HepG2 (cell line): ENCODE results near the gene DEGS1.

Source experiments
- ATF1 ChIP-seq: IDR thresholded peaks from 2 replicates; pipeline ENCODE4 v1.6.1; 2016; ENCODE audit warnings: mild to moderate bottlenecking, control low read depth
- CTCF ChIP-seq: sonication (generic); formaldehyde crosslinking; IDR thresholded peaks from 2 replicates; pipeline ENCODE4 v1.5.0; 2020; ENCODE audit warnings: mild to moderate bottlenecking, missing genetic modification reagents, moderate library complexity
- HDAC6 ChIP-seq: fragments of 200-600 bp; sonication (generic); IDR thresholded peaks from 2 replicates; pipeline ENCODE4 v1.7.0; 2017; ENCODE audit warnings: mild to moderate bottlenecking, antibody characterized with exemption, low read length, low read depth
- MZF1 ChIP-seq: sonication (generic); formaldehyde crosslinking; IDR thresholded peaks from 2 replicates; pipeline ENCODE4 v1.8.1; 2023; ENCODE audit warnings: mild to moderate bottlenecking, missing genetic modification reagents, borderline replicate concordance
- POLR2A ChIP-seq, 2 experiments: IDR thresholded peaks; 2 replicates each; pipeline ENCODE4 v1.6.1; 2011; ENCODE audit warnings: low read depth in 2 of 2, low read length in 2 of 2, mild to moderate bottlenecking in 1 of 2, moderate library complexity in 1 of 2; ENCODE audit not compliant: insufficient read depth in 1 of 2
- RAD21 ChIP-seq: fragments of 450-650 bp; formaldehyde crosslinking; IDR thresholded peaks from 2 replicates; pipeline ENCODE4 v1.5.0; 2020; ENCODE audit warnings: mild to moderate bottlenecking
- RAD51 ChIP-seq: fragments of 450-650 bp; IDR thresholded peaks from 2 replicates; pipeline ENCODE4 v1.6.1; 2016; ENCODE audit warnings: borderline replicate concordance
- RFX1 ChIP-seq: fragments of 450-650 bp; IDR thresholded peaks from 2 replicates; pipeline ENCODE4 v1.6.1; 2017
- RFX5 ChIP-seq: IDR thresholded peaks from 2 replicates; pipeline ENCODE4 v1.6.1; 2011; ENCODE audit warnings: low read depth, low read length, improper control_type of control experiment
- SMC3 ChIP-seq: IDR thresholded peaks from 2 replicates; pipeline ENCODE4 v1.6.1; 2011; ENCODE audit warnings: low read length, improper control_type of control experiment
- ZNF260 ChIP-seq: sonication (generic); formaldehyde crosslinking; IDR thresholded peaks from 2 replicates; pipeline ENCODE4 v1.4.0; 2020; ENCODE audit warnings: missing genetic modification reagents, low read depth, mild to moderate bottlenecking, borderline replicate concordance
- ZNF460 ChIP-seq: sonication (generic); formaldehyde crosslinking; IDR thresholded peaks from 2 replicates; pipeline ENCODE4 v1.5.1; 2020; ENCODE audit warnings: missing genetic modification reagents, mild to moderate bottlenecking, borderline replicate concordance
- TF ChIP-seq, protein P1 (sequence below), 2 experiments: fragments of 450-650 bp in 1 of 2; sonication (generic) in 1 of 2; formaldehyde crosslinking in 1 of 2; IDR thresholded peaks; 2 replicates each; pipeline versions ENCODE4 v1.6.1 to v1.8.0; 2016 to 2022; ENCODE audit warnings: antibody characterized with exemption in 1 of 2, mild to moderate bottlenecking in 1 of 2, missing genetic modification reagents in 1 of 2
- TF ChIP-seq, protein P2 (sequence below): IDR thresholded peaks from 2 replicates; pipeline ENCODE4 v1.6.1; 2012; ENCODE audit warnings: low read length, improper control_type of control experiment

- no peak for TF ChIP-seq ZNF260 (CRISPR knock-in tag)
- no peak for TF ChIP-seq RAD21 (CRISPR knock-in tag)
- TF ChIP-seq CTCF (CRISPR knock-in tag), result no peak
- no peak for TF ChIP-seq HDAC6
- TF ChIP-seq ATF1 (CRISPR knock-in tag), result no peak
- TF ChIP-seq POLR2A (IDR thresholded peaks at IDR 0.05; ENCODE audit: insufficient read depth in 1 of 2, low read depth in 2 of 2, low read length in 2 of 2), result no peak
- no peak for TF ChIP-seq MZF1 (CRISPR knock-in tag)
- no peak for TF ChIP-seq RFX1
- TF ChIP-seq RFX5, result no peak
- TF ChIP-seq, protein P1, sequence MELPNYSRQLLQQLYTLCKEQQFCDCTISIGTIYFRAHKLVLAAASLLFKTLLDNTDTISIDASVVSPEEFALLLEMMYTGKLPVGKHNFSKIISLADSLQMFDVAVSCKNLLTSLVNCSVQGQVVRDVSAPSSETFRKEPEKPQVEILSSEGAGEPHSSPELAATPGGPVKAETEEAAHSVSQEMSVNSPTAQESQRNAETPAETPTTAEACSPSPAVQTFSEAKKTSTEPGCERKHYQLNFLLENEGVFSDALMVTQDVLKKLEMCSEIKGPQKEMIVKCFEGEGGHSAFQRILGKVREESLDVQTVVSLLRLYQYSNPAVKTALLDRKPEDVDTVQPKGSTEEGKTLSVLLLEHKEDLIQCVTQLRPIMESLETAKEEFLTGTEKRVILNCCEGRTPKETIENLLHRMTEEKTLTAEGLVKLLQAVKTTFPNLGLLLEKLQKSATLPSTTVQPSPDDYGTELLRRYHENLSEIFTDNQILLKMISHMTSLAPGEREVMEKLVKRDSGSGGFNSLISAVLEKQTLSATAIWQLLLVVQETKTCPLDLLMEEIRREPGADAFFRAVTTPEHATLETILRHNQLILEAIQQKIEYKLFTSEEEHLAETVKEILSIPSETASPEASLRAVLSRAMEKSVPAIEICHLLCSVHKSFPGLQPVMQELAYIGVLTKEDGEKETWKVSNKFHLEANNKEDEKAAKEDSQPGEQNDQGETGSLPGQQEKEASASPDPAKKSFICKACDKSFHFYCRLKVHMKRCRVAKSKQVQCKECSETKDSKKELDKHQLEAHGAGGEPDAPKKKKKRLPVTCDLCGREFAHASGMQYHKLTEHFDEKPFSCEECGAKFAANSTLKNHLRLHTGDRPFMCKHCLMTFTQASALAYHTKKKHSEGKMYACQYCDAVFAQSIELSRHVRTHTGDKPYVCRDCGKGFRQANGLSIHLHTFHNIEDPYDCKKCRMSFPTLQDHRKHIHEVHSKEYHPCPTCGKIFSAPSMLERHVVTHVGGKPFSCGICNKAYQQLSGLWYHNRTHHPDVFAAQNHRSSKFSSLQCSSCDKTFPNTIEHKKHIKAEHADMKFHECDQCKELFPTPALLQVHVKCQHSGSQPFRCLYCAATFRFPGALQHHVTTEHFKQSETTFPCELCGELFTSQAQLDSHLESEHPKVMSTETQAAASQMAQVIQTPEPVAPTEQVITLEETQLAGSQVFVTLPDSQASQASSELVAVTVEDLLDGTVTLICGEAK (IDR thresholded peaks at IDR 0.05), result no peak
- TF ChIP-seq, protein P1 (CRISPR knock-in tag; IDR thresholded peaks at IDR 0.05), result no peak
- TF ChIP-seq ZNF460 (CRISPR knock-in tag), result no peak
- TF ChIP-seq RAD51, result no peak
- TF ChIP-seq, protein P2, sequence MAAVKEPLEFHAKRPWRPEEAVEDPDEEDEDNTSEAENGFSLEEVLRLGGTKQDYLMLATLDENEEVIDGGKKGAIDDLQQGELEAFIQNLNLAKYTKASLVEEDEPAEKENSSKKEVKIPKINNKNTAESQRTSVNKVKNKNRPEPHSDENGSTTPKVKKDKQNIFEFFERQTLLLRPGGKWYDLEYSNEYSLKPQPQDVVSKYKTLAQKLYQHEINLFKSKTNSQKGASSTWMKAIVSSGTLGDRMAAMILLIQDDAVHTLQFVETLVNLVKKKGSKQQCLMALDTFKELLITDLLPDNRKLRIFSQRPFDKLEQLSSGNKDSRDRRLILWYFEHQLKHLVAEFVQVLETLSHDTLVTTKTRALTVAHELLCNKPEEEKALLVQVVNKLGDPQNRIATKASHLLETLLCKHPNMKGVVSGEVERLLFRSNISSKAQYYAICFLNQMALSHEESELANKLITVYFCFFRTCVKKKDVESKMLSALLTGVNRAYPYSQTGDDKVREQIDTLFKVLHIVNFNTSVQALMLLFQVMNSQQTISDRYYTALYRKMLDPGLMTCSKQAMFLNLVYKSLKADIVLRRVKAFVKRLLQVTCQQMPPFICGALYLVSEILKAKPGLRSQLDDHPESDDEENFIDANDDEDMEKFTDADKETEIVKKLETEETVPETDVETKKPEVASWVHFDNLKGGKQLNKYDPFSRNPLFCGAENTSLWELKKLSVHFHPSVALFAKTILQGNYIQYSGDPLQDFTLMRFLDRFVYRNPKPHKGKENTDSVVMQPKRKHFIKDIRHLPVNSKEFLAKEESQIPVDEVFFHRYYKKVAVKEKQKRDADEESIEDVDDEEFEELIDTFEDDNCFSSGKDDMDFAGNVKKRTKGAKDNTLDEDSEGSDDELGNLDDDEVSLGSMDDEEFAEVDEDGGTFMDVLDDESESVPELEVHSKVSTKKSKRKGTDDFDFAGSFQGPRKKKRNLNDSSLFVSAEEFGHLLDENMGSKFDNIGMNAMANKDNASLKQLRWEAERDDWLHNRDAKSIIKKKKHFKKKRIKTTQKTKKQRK, result no peak
- TF ChIP-seq SMC3, result no peak
Measured at GRCh38 chr1:224201383-224201782, 18.3 kb downstream of the DEGS1 start.
